Naive B cell (primary cell): ENCODE results near the gene PRTN3. TPM values are rescaled to one million over a fixed set of nuclear protein-coding genes. Genes with fewer than 3 reads are reported as not detected.
"Not testable (repeated sequence)": the region's sequence is repeated elsewhere in the genome, so short reads cannot be mapped to it uniquely, and the experiment has no call there.

Experiments
- ATAC-seq, 2 donors: fragments of 150-1000 bp; cut with Tn5 transposase; 2 replicates each; pipeline ENCODE4 v1.10.0; 2021; ENCODE audit warnings: low read depth in 2 of 2, mild to moderate bottlenecking in 2 of 2, moderate library complexity in 2 of 2
- DNase-seq: peaks from one replicate; pipeline ENCODE4 v3.0.0; 2022
- H3K27ac Mint-ChIP-seq, 6 donors: one replicate each; pipeline ENCODE4 v1.8.0; 2020 to 2022; ENCODE audit warnings: mild to moderate bottlenecking in 6 of 6, mixed read lengths in 6 of 6, moderate library complexity in 5 of 6, inconsistent platforms in 2 of 6
- H3K27me3 Mint-ChIP-seq, 3 donors: one replicate each; pipeline ENCODE4 v1.8.0; 2021 to 2022; ENCODE audit warnings: mixed read lengths in 3 of 3, mild to moderate bottlenecking in 1 of 3
- H3K36me3 Mint-ChIP-seq, 2 donors: one replicate each; pipeline ENCODE4 v1.8.0; 2020 to 2022; ENCODE audit warnings: mixed read lengths in 2 of 2, inconsistent platforms in 1 of 2, mild to moderate bottlenecking in 1 of 2
- H3K4me1 Mint-ChIP-seq, 3 donors: one replicate each; pipeline ENCODE4 v1.8.0; 2020 to 2022; ENCODE audit warnings: mixed read lengths in 3 of 3, inconsistent platforms in 1 of 3, mild to moderate bottlenecking in 1 of 3, moderate library complexity in 1 of 3
- H3K4me3 Mint-ChIP-seq, 8 donors: one replicate each; pipeline ENCODE4 v1.8.0; 2020 to 2022; ENCODE audit warnings: mild to moderate bottlenecking in 8 of 8, mixed read lengths in 8 of 8, moderate library complexity in 8 of 8, inconsistent platforms in 2 of 8
- H3K9me3 Mint-ChIP-seq, 7 donors: one replicate each; pipeline ENCODE4 v1.8.0; 2020 to 2022; ENCODE audit warnings: mixed read lengths in 7 of 7, mild to moderate bottlenecking in 5 of 7, inconsistent platforms in 2 of 7, moderate library complexity in 1 of 7
- polyA plus RNA-seq, 6 donors: library from polyadenylated mRNA; unstranded; fragments of 300-500 nt; fragmentation: Illumina TruSeq; gene quantifications; one replicate each; pipeline ENCODE4 v1.2.3, GENCODE V29; 2021; ENCODE audit warnings: low read depth in 6 of 6

The PRTN3 gene
- polyA plus RNA-seq, 6 donors from 2014 or later = not detected

DNA sequence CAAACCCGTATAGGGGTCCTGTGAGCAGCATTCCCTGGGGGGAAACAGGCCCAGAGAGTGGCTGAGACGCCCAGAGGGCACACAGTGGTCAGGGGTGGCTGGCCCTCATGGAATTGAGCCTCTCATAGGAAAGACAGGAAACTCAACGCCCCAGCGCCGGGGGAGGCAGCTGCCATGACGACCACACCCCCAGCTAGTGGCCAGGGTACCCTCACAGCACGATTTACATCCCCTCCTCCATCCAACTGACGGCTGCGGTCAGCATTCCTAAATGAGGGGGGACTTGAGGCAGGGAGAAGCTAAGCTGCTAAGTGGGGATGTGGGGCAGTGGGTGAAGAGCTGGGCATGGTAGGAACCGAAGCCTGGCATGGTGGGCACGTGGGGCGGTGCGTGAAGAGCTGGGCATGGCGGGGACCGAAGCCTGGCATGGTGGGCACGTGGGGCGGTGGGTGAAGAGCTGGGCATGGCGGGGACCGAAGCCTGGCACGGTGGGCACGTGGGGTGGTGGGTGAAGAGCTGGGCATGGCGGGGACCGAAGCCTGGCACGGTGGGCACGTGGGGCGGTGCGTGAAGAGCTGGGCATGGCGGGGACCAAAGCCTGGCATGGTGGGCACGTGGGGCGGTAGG is 42.2 kb downstream of the PRTN3 start:
- no peak for DNase-seq
- H3K27ac Mint-ChIP-seq = peak overlapping the region in 1 of 6 donors; percentile 38
- no peaks in the 10 kb centered on the region for H3K9me3 Mint-ChIP-seq
- H3K36me3 Mint-ChIP-seq = no peaks in the 10 kb centered on the region
- no peak overlapping the region for H3K4me3 Mint-ChIP-seq
- no peak for ATAC-seq
- peaks cover 2 to 8% (median 5%) of the 10 kb centered on the region in 3 donors for H3K4me1 Mint-ChIP-seq
- H3K27me3 Mint-ChIP-seq = no peaks in the 10 kb centered on the region

DNA sequence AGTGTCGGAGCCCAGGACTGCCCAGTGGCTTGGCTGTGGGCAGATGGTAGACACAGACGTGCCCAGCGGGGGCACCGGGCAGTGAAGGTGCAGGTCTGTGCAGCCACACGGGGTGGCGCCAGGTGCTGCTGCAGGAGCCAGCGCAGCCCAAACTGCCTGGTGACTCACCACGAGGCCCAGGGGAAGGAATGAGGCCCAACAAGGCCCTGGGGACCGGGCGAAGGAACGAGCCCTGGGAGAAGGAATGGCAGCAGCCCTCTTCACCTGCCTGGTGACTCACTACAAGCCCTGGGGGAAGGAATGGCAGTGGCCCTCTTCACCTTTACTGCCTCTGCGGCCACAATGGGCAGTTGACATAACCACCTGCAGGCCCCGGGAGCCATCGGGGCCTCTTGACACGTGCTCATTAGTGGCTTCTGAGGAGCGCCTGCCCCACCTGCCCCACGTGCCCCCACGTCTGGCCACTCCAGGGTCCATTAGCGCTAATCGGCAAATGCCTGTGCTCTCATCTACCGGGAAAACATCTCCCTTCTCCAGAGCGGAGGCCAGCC is 42.9 kb downstream of the PRTN3 start:
- Mint-ChIP-seq H3K27ac (peak overlapping the region in 1 of 6 donors; percentile 47), H3K9me3 (no peaks in the 10 kb centered on the region), H3K4me1 (peaks cover 2 to 8% (median 8%) of the 10 kb centered on the region in 3 donors), H3K36me3 (no peaks in the 10 kb centered on the region), H3K4me3 (no peak overlapping the region), H3K27me3 (no peaks in the 10 kb centered on the region)
- ATAC-seq = no peak
- DNase-seq = no peak

GRCh38 chr19:884420-885211 is 43.8 kb downstream of the PRTN3 start:
- no peaks in the 10 kb centered on the region for H3K36me3 Mint-ChIP-seq
- H3K27me3 Mint-ChIP-seq = no peaks in the 10 kb centered on the region
- H3K9me3 Mint-ChIP-seq = no peaks in the 10 kb centered on the region
- H3K27ac Mint-ChIP-seq = peak overlapping the region in 3 of 6 donors; percentile 36 to 86 (median 76)
- DNase-seq (no peak), ATAC-seq (no peak)
- H3K4me3 Mint-ChIP-seq = no peak overlapping the region
- H3K4me1 Mint-ChIP-seq = peaks cover 5 to 9% (median 7%) of the 10 kb centered on the region in 3 donors

GRCh38 chr19:885536-886224 is 44.9 kb downstream of the PRTN3 start:
- no peak for DNase-seq
- Mint-ChIP-seq H3K36me3 (no peaks in the 10 kb centered on the region), H3K27ac (peak overlapping the region in 1 of 6 donors; percentile 36), H3K4me1 (peaks cover 3 to 9% (median 7%) of the 10 kb centered on the region in 3 donors), H3K4me3 (peak overlapping the region in 1 of 8 donors; percentile 60), H3K9me3 (no peaks in the 10 kb centered on the region), H3K27me3 (no peaks in the 10 kb centered on the region)
- no peak for ATAC-seq

DNA sequence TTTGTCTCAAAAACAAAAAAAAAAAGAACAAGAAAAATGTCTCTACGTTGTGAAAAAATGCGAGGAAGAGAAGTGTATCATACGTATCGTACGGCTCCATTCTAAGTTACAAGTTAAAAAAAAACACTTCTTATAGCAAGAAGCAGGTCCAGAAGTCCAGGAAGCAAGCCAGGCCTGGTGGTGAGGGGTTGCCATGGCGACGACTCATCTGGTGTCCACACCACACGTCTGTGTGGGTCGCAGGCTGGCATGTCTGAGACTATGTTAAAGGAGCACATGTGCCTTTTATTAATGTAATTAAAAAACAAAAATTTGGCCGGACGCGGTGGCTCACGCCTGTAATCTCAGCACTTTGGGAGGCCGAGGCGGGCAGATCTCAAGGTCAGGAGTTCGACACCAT is 46.3 kb downstream of the PRTN3 start:
- no peak for DNase-seq
- ATAC-seq = no peak
- H3K9me3 Mint-ChIP-seq = no peaks in the 10 kb centered on the region
- H3K27ac Mint-ChIP-seq = no peak overlapping the region
- H3K4me1 Mint-ChIP-seq = peaks cover 9 to 16% (median 15%) of the 10 kb centered on the region in 3 donors
- no peaks in the 10 kb centered on the region for H3K36me3 Mint-ChIP-seq
- H3K27me3 Mint-ChIP-seq = no peaks in the 10 kb centered on the region
- H3K4me3 Mint-ChIP-seq = peak overlapping the region in 1 of 8 donors; percentile 41

- Mint-ChIP-seq H3K4me3 (peak overlapping the region in 2 of 8 donors; percentile 41 to 42), H3K4me1 (peaks cover 12 to 20% (median 18%) of the 10 kb centered on the region in 3 donors), H3K27me3 (no peaks in the 10 kb centered on the region), H3K36me3 (no peaks in the 10 kb centered on the region), H3K9me3 (no peaks in the 10 kb centered on the region), H3K27ac (no peak overlapping the region)
- ATAC-seq (no peak), DNase-seq (no peak)
Measured at GRCh38 chr19:887599-887998, 46.8 kb downstream of the PRTN3 start.

- no peak for DNase-seq
- H3K36me3 Mint-ChIP-seq = no peaks in the 10 kb centered on the region
- peak overlapping the region in 6 of 8 donors; percentile 9 to 70 (median 38) for H3K4me3 Mint-ChIP-seq
- no peaks in the 10 kb centered on the region for H3K27me3 Mint-ChIP-seq
- ATAC-seq = no peak
- H3K4me1 Mint-ChIP-seq = peaks cover 17 to 30% (median 27%) of the 10 kb centered on the region in 3 donors
- peaks cover 0 to 3% (median 0%) of the 10 kb centered on the region in 7 donors for H3K9me3 Mint-ChIP-seq
- H3K27ac Mint-ChIP-seq = peak overlapping the region in 4 of 6 donors; percentile 59 to 87 (median 76)
Measured at GRCh38 chr19:888581-889385, 48.0 kb downstream of the PRTN3 start.

- peak overlapping the region in 2 of 6 donors; percentile 56 to 87 for H3K27ac Mint-ChIP-seq
Measured at GRCh38 chr19:889662-890295, 49.0 kb downstream of the PRTN3 start.

GRCh38 chr19:890831-891230 is 50.0 kb downstream of the PRTN3 start:
- Mint-ChIP-seq H3K4me3 (peak overlapping the region; percentile 68 to 88 (median 79)), H3K4me1 (peaks cover 21 to 34% (median 30%) of the 10 kb centered on the region in 3 donors), H3K9me3 (peaks cover 0 to 3% (median 0%) of the 10 kb centered on the region in 7 donors), H3K36me3 (no peaks in the 10 kb centered on the region), H3K27me3 (no peaks in the 10 kb centered on the region), H3K27ac (peak overlapping the region in 3 of 6 donors; percentile 73 to 91 (median 80))
- DNase-seq (no peak), ATAC-seq (no peak)

More at GRCh38 chr19:889662-890295, 49.0 kb downstream of the PRTN3 start:
- Mint-ChIP-seq H3K4me3 (peak overlapping the region in 4 of 8 donors; percentile 35 to 71 (median 62)), H3K36me3 (no peaks in the 10 kb centered on the region), H3K4me1 (peaks cover 17 to 34% (median 30%) of the 10 kb centered on the region in 3 donors), H3K27me3 (no peaks in the 10 kb centered on the region), H3K9me3 (peaks cover 0 to 3% (median 0%) of the 10 kb centered on the region in 7 donors)
- no peak for DNase-seq
- no peak for ATAC-seq

DNA sequence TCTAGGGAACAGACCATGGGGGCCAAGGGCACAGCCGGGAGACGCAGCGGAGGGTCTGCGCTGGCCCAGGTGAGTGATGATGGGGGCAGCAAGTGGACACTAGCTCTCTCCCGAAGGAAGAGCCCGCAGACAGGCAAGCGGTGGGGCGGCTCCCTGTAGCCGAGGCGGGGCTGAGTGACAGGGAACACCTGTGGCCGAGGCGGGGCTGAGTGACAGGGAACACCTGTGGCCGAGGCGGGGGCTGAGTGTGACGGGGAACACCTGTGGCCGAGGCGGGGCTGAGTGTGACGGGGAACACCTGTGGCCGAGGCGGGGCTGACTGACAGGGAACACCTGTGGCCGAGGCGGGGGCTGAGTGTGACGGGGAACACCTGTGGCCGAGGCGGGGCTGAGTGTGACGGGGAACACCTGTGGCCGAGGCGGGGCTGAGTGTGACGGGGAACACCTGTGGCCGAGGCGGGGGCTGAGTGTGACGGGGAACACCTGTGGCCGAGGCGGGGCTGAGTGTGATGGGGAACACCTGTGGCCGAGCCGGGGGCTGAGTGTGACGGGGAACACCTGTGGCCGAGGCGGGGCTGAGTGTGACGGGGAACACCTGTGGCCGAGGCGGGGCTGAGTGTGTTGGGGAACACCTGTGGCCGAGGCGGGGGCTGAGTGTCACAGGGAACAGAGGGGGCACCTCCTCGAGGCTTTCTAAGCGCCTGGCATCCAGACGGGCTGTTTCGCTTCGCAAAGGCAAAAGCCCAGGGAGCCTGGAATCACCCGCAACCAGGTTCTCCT is 50.8 kb downstream of the PRTN3 start:
- peaks cover 26 to 34% (median 30%) of the 10 kb centered on the region in 3 donors for H3K4me1 Mint-ChIP-seq
- not testable (repeated sequence) for DNase-seq, H3K36me3 Mint-ChIP-seq, ATAC-seq, H3K9me3 Mint-ChIP-seq, H3K27me3 Mint-ChIP-seq
- peak overlapping the region in 3 of 6 donors; percentile 29 to 100 (median 56) for H3K27ac Mint-ChIP-seq
- peak overlapping the region; percentile 81 to 96 (median 88) for H3K4me3 Mint-ChIP-seq

DNA sequence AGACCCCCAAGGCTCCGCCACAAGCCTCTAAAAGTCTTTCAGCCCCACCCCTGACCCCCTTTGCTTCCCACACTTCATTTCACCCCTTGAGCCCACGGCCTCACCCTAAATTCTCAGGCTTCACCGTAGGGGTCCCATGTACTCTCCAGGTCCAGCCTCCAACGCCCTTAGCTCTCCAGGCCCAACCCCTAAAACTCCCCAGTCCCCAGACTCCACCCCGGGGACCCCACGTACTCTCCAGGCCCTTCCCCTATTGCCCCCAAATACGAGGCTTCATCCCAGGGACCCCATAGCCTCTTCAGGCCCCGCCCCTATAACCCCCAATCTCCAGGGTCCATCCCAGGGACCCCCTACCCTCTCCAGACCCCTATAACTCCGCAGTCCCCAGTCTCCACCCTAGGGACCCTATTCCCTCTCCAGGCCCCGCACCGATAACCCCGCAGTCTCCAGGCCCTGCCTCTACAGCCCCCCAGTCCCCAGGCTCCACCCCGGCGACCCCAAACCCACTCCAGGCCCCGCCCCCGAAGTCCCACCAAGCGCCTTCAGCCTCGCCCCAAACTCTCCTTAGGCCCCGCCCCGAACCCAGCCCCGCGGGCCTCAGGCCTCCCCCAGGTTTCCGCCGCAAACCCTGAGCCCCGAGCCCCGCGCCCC is 51.6 kb downstream of the PRTN3 start:
- peaks cover 0 to 3% (median 0%) of the 10 kb centered on the region in 7 donors for H3K9me3 Mint-ChIP-seq
- no peaks in the 10 kb centered on the region for H3K36me3 Mint-ChIP-seq

More for the DNA sequence above, 51.6 kb downstream of the PRTN3 start:
- H3K4me1 Mint-ChIP-seq = peaks cover 27 to 32% (median 30%) of the 10 kb centered on the region in 3 donors
- ATAC-seq = peak in 1 of 2 donors; percentile 24
- H3K4me3 Mint-ChIP-seq = peak overlapping the region; percentile 81 to 97 (median 91)
- DNase-seq = no peak
- no peaks in the 10 kb centered on the region for H3K27me3 Mint-ChIP-seq
- peak overlapping the region; percentile 79 to 100 (median 90) for H3K27ac Mint-ChIP-seq
